DND-41 (cell line): ENCODE results near the gene SEMA3E.

Experiments
- ATAC-seq: fragments of 200-7000 bp; cut with Tn5 transposase; 3 replicates; pipeline ENCODE4 v1.9.1; 2021; ENCODE audit warnings: low read depth; ENCODE audit not compliant: insufficient read depth
- DNase-seq: peaks from one replicate; pipeline ENCODE4 v3.0.0-alpha.2; 2020
- H2AFZ ChIP-seq: 2 replicates; pipeline ENCODE4 v1.6.0; 2012; ENCODE audit warnings: low read depth, low read length
- H3K27ac ChIP-seq: 2 replicates; pipeline ENCODE4 v1.5.1; 2012; ENCODE audit warnings: low read length, inconsistent platforms
- H3K27me3 ChIP-seq: fragments of 200-600 bp; sonication (generic); 2 replicates; pipeline ENCODE4 v1.6.0; 2012; ENCODE audit warnings: low read length, mild to moderate bottlenecking, inconsistent platforms; ENCODE audit not compliant: insufficient read depth, poor library complexity
- H3K36me3 ChIP-seq: 2 replicates; pipeline ENCODE4 v1.5.1; 2012; ENCODE audit warnings: low read length, inconsistent platforms; ENCODE audit not compliant: insufficient read depth
- H3K4me1 ChIP-seq: 2 replicates; pipeline ENCODE4 v1.5.1; 2012; ENCODE audit warnings: mild to moderate bottlenecking, low read length; ENCODE audit not compliant: insufficient read depth
- H3K4me2 ChIP-seq: 2 replicates; pipeline ENCODE4 v1.6.0; 2012; ENCODE audit warnings: mild to moderate bottlenecking, moderate library complexity, low read length, inconsistent platforms; ENCODE audit not compliant: insufficient read depth
- H3K4me3 ChIP-seq, 2 experiments: fragments of 200-600 bp in 1 of 2; shearing (Covaris generic) in 1 of 2; 2 replicates each; pipeline ENCODE4 v1.5.1; 2012 to 2016; ENCODE audit warnings: inconsistent platforms in 2 of 2, low read length in 2 of 2, mild to moderate bottlenecking in 2 of 2, low read depth in 1 of 2, moderate library complexity in 1 of 2
- H3K79me2 ChIP-seq: 2 replicates; pipeline ENCODE4 v1.6.0; 2012; ENCODE audit warnings: low read length, inconsistent platforms; ENCODE audit not compliant: insufficient read depth
- H3K9ac ChIP-seq: 2 replicates; pipeline ENCODE4 v1.6.0; 2012; ENCODE audit warnings: low read depth, mild to moderate bottlenecking, inconsistent platforms, low read length, moderate library complexity
- H3K9me3 ChIP-seq: 2 replicates; pipeline ENCODE4 v1.5.1; 2012; ENCODE audit warnings: low read length, moderate library complexity, mild to moderate bottlenecking, inconsistent platforms; ENCODE audit not compliant: insufficient read depth, severe bottlenecking
- H4K20me1 ChIP-seq: 2 replicates; pipeline ENCODE4 v1.6.0; 2012; ENCODE audit warnings: low read length; ENCODE audit not compliant: insufficient read depth
- EZH2 ChIP-seq: IDR thresholded peaks from 3 replicates; pipeline ENCODE4 v1.6.1; 2012; ENCODE audit warnings: borderline replicate concordance, low read depth, mild to moderate bottlenecking, moderate library complexity, low read length, inconsistent platforms; ENCODE audit not compliant: severe bottlenecking
- TF ChIP-seq, protein P1 (sequence below): IDR thresholded peaks from 2 replicates; pipeline ENCODE4 v1.5.1; 2012; ENCODE audit warnings: borderline replicate concordance, low read length, moderate library complexity, mild to moderate bottlenecking; ENCODE audit not compliant: poor library complexity, severe bottlenecking; ENCODE audit errors: extremely low read depth

The SEMA3E gene

DNA sequence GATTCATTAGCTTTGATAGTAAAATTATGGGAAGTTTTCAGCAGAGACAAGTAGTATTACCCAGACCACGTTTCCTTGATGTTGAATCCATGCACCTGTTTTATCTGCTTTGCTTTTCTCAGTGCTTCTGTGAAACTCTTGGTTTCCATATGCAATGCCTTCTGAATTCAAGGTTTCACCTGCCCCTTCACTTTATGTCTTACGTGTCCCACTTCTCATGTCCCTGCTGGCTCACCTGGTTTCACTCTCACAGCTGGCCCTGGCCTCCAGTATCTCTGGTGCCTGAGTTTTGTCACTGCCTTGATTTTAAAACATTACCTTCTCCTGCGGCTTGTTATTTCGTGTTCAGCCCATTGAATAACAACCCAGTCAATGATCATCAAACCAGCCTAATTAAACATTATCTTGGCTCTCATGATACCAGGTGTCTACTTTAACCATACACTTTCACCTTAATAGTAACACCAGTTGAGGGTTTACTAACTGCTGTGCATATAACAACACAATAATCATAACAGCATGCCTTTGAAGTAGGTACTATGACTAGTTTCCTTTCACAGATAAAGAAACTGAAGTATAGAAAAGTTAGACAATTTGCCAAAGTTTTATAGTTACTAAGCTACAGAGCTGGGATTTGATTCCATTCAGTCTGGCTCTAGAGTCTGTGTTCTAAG is 310.5 kb downstream of the SEMA3E start:
- no peak overlapping the region for H3K4me2 ChIP-seq
- H3K27ac ChIP-seq, result no peak overlapping the region
- H3K4me3 ChIP-seq, result no peak overlapping the region
- no peaks in the 10 kb centered on the region for H3K36me3 ChIP-seq
- H3K4me1 ChIP-seq, result no peaks in the 10 kb centered on the region
- no peaks in the 10 kb centered on the region for H3K27me3 ChIP-seq
- no peak for DNase-seq
- H4K20me1 ChIP-seq, result no peaks in the 10 kb centered on the region
- no peak for ATAC-seq
- TF ChIP-seq, protein P1, sequence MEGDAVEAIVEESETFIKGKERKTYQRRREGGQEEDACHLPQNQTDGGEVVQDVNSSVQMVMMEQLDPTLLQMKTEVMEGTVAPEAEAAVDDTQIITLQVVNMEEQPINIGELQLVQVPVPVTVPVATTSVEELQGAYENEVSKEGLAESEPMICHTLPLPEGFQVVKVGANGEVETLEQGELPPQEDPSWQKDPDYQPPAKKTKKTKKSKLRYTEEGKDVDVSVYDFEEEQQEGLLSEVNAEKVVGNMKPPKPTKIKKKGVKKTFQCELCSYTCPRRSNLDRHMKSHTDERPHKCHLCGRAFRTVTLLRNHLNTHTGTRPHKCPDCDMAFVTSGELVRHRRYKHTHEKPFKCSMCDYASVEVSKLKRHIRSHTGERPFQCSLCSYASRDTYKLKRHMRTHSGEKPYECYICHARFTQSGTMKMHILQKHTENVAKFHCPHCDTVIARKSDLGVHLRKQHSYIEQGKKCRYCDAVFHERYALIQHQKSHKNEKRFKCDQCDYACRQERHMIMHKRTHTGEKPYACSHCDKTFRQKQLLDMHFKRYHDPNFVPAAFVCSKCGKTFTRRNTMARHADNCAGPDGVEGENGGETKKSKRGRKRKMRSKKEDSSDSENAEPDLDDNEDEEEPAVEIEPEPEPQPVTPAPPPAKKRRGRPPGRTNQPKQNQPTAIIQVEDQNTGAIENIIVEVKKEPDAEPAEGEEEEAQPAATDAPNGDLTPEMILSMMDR, result no peak
- no peak for TF ChIP-seq EZH2
- H2AFZ ChIP-seq, result no peak overlapping the region
- no peaks in the 10 kb centered on the region for H3K9me3 ChIP-seq
- no peaks in the 10 kb centered on the region for H3K79me2 ChIP-seq
- H3K9ac ChIP-seq, result no peak overlapping the region

DNA sequence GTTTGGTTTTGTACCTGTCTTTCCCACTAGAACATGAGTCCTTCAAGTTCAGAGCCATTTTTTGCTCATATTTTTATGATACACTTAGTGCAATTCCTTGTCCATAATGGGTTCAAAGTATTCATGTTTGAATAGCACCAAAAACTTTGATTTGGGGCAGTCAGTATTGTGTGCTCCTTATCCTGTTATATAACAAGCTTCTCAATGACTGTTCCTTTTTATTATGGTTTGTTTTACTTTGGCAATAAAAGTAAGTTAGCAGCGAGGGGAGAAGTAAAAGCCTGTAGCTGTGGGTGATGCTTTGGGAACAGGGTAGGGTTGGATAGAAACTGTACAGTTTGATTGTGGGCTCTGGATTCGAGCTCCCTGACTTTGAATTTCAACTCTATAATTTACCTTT is 311.9 kb downstream of the SEMA3E start:
- TF ChIP-seq, protein P1, result no peak
- no peak for TF ChIP-seq EZH2
- ATAC-seq, result no peak

DNA sequence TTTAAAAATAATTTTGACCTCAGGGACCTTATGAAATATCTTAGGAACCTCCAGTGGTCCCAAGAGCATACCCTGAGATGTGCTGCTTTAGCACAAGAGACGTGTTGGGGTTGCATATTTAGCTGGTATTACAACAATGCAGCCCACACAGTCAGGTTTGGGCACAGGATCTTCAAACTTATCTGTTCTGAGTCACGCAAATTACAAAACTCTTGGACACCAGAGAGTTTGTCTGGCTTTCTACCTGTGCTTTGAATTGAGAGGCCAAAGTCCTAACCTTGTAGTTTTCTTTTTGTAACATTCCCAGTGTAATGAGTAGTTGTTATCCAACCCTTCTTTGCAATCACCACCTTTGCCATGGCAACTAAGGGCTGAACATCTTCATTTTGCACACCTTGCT is 322.7 kb downstream of the SEMA3E start:
- Histone ChIP-seq H3K79me2 (no peaks in the 10 kb centered on the region), H3K4me2 (no peak overlapping the region), H3K4me1 (no peaks in the 10 kb centered on the region), H3K27me3 (no peaks in the 10 kb centered on the region), H3K4me3 (no peak overlapping the region), H3K27ac (no peak overlapping the region), H3K9me3 (no peaks in the 10 kb centered on the region), H3K36me3 (no peaks in the 10 kb centered on the region), H2AFZ (no peak overlapping the region), H4K20me1 (no peaks in the 10 kb centered on the region), H3K9ac (no peak overlapping the region)
- TF ChIP-seq, protein P1, result no peak
- TF ChIP-seq EZH2, result no peak
- ATAC-seq, result no peak
- DNase-seq, result no peak

More for the DNA sequence above, 311.9 kb downstream of the SEMA3E start:
- no peaks in the 10 kb centered on the region for H4K20me1 ChIP-seq
- no peaks in the 10 kb centered on the region for H3K27me3 ChIP-seq
- no peaks in the 10 kb centered on the region for H3K36me3 ChIP-seq
- H3K4me2 ChIP-seq, result no peak overlapping the region
- DNase-seq, result no peak
- H3K27ac ChIP-seq, result no peak overlapping the region
- no peak overlapping the region for H2AFZ ChIP-seq
- H3K79me2 ChIP-seq, result no peaks in the 10 kb centered on the region
- H3K4me1 ChIP-seq, result no peaks in the 10 kb centered on the region
- no peak overlapping the region for H3K4me3 ChIP-seq
- no peaks in the 10 kb centered on the region for H3K9me3 ChIP-seq
- no peak overlapping the region for H3K9ac ChIP-seq

DNA sequence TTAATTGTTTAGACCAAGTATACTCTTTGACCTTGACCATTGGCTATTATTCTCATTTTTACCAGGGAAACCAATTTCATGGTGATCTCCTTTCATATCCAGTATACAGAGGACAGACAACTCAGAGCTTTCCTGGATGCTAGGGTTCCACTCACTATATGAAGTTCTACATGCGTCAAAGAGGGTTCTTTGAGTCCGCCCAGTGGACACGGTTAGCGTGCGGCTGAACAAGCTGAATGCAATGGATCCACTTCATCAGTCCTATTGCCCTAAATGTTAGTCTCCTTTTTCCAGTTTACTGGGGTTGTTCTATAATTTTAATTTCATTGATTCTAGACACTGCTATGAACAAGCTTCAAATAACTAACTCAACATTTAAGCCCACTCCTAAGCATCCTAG is 323.9 kb downstream of the SEMA3E start:
- no peaks in the 10 kb centered on the region for H3K27me3 ChIP-seq
- H4K20me1 ChIP-seq, result no peaks in the 10 kb centered on the region
- TF ChIP-seq, protein P1, result no peak
- no peak for TF ChIP-seq EZH2
- H3K4me2 ChIP-seq, result no peak overlapping the region
- H3K9ac ChIP-seq, result no peak overlapping the region
- H3K4me1 ChIP-seq, result no peaks in the 10 kb centered on the region
- no peaks in the 10 kb centered on the region for H3K79me2 ChIP-seq
- DNase-seq, result no peak
- no peak overlapping the region for H3K4me3 ChIP-seq
- no peak overlapping the region for H3K27ac ChIP-seq
- H3K9me3 ChIP-seq, result no peaks in the 10 kb centered on the region
- no peak for ATAC-seq
- no peak overlapping the region for H2AFZ ChIP-seq
- no peaks in the 10 kb centered on the region for H3K36me3 ChIP-seq
